Trophoblast cell (in vitro differentiated cells and primary cell): ENCODE results near the gene TLE1.
A peak's percentile ranks its signal among the peaks of the same experiment; 100 is the strongest.

Source experiments
- DNase-seq, 2 donors: peaks; one replicate each; pipeline ENCODE4 v3.0.0-alpha.2; 2016
- H2AFZ ChIP-seq: 2 replicates; pipeline ENCODE4 v1.6.1; 2013; ENCODE audit warnings: low read length, moderate library complexity, mild to moderate bottlenecking; ENCODE audit not compliant: insufficient read depth, poor library complexity
- H2AK5ac ChIP-seq: 2 replicates; pipeline ENCODE4 v1.6.1; 2013; ENCODE audit warnings: mild to moderate bottlenecking, low read length
- H2BK120ac ChIP-seq: 2 replicates; pipeline ENCODE4 v1.6.1; 2013; ENCODE audit warnings: low read length, mild to moderate bottlenecking, moderate library complexity; ENCODE audit not compliant: insufficient read depth, poor library complexity
- H2BK12ac ChIP-seq: 2 replicates; pipeline ENCODE4 v1.6.1; 2013; ENCODE audit warnings: mild to moderate bottlenecking, low read length, moderate library complexity
- H2BK5ac ChIP-seq: 2 replicates; pipeline ENCODE4 v1.6.1; 2013; ENCODE audit warnings: low read length, low read depth, moderate library complexity, mild to moderate bottlenecking; ENCODE audit not compliant: poor library complexity
- H3K14ac ChIP-seq: 2 replicates; pipeline ENCODE4 v1.6.1; 2013; ENCODE audit warnings: mild to moderate bottlenecking, low read length
- H3K18ac ChIP-seq: 2 replicates; pipeline ENCODE4 v1.6.1; 2013; ENCODE audit warnings: mild to moderate bottlenecking, low read length
- H3K23ac ChIP-seq: 2 replicates; pipeline ENCODE4 v1.6.1; 2013; ENCODE audit warnings: low read length
- H3K27ac ChIP-seq: 2 replicates; pipeline ENCODE4 v1.5.1; 2013; ENCODE audit warnings: low read depth, mild to moderate bottlenecking, inconsistent platforms, low read length, moderate library complexity
- H3K27me3 ChIP-seq: 2 replicates; pipeline ENCODE4 v1.6.1; 2013; ENCODE audit warnings: inconsistent platforms, mild to moderate bottlenecking, low read length, moderate library complexity; ENCODE audit not compliant: insufficient read depth
- H3K36me3 ChIP-seq, 2 experiments: 1 replicate in 1 of 2; 2 replicates in 1 of 2; pipeline ENCODE4 v1.6.1; 2013; ENCODE audit warnings: low read length in 2 of 2, mild to moderate bottlenecking in 2 of 2, moderate library complexity in 1 of 2; ENCODE audit not compliant: insufficient read depth in 2 of 2, control insufficient read depth in 1 of 2
- H3K4ac ChIP-seq: 2 replicates; pipeline ENCODE4 v1.6.1; 2013; ENCODE audit warnings: low read depth, mild to moderate bottlenecking, low read length, moderate library complexity
- H3K4me1 ChIP-seq, 2 experiments: 1 replicate in 1 of 2; 2 replicates in 1 of 2; pipeline ENCODE4 v1.6.1; 2013; ENCODE audit warnings: low read length in 2 of 2, mild to moderate bottlenecking in 2 of 2, moderate library complexity in 1 of 2; ENCODE audit not compliant: insufficient read depth in 2 of 2, control insufficient read depth in 1 of 2
- H3K4me2 ChIP-seq: 2 replicates; pipeline ENCODE4 v1.6.1; 2013; ENCODE audit warnings: inconsistent platforms, mild to moderate bottlenecking, low read length, moderate library complexity
- H3K4me3 ChIP-seq: 2 replicates; pipeline ENCODE4 v1.5.1; 2013; ENCODE audit warnings: mild to moderate bottlenecking, low read depth, low read length, inconsistent platforms
- H3K79me1 ChIP-seq: one replicate; pipeline ENCODE4 v1.6.1; 2013; ENCODE audit warnings: low read length
- H3K79me2 ChIP-seq: 2 replicates; pipeline ENCODE4 v1.6.1; 2013; ENCODE audit warnings: low read length, mild to moderate bottlenecking; ENCODE audit not compliant: control insufficient read depth, insufficient read depth, poor library complexity
- H3K9ac ChIP-seq: 2 replicates; pipeline ENCODE4 v1.6.1; 2013; ENCODE audit warnings: mild to moderate bottlenecking, low read length
- H3K9me3 ChIP-seq: 2 replicates; pipeline ENCODE4 v1.6.1; 2013; ENCODE audit warnings: low read depth, mild to moderate bottlenecking, control low read depth, inconsistent platforms, low read length; ENCODE audit not compliant: insufficient read depth
- H4K12ac ChIP-seq: 2 replicates; pipeline ENCODE4 v1.6.1; 2013; ENCODE audit warnings: low read depth, mild to moderate bottlenecking, low read length, moderate library complexity
- H4K8ac ChIP-seq: 2 replicates; pipeline ENCODE4 v1.6.1; 2013; ENCODE audit warnings: low read depth, mild to moderate bottlenecking, low read length, moderate library complexity
- H4K91ac ChIP-seq: one replicate; pipeline ENCODE4 v1.6.1; 2013; ENCODE audit warnings: low read depth, mild to moderate bottlenecking, low read length, moderate library complexity
- WGBS: extraction: QIAGEN DNeasy Blood & Tissue Kit; methylation state at CpG from one replicate; pipeline ENCODE4 v1.1.7; 2013; ENCODE audit warnings: missing lambda C conversion rate; ENCODE audit not compliant: insufficient read length, insufficient coverage; ENCODE audit errors: extremely low coverage; 5-methylcytosine and 5-hydroxymethylcytosine counted together

TLE1 gene

GRCh38 chr9:81604306-81605169, 84.8 kb downstream of the TLE1 start:
- H3K79me1 ChIP-seq, result peaks cover 2% of the 10 kb centered on the region
- H3K23ac ChIP-seq, result no peak overlapping the region
- no peak overlapping the region for H3K4me3 ChIP-seq
- H2AFZ ChIP-seq, result no peak overlapping the region
- no peak overlapping the region for H3K4ac ChIP-seq
- no peak overlapping the region for H3K4me2 ChIP-seq
- no peak overlapping the region for H4K12ac ChIP-seq
- no peak overlapping the region for H4K8ac ChIP-seq
- no peaks in the 10 kb centered on the region for H3K9me3 ChIP-seq
- DNase-seq, result no peak
- no peak overlapping the region for H2BK120ac ChIP-seq
- no peak overlapping the region for H3K18ac ChIP-seq
- no peak overlapping the region for H3K27ac ChIP-seq
- no peaks in the 10 kb centered on the region for H3K27me3 ChIP-seq
- no CpG with 5 or more reads among the region's 12 CpGs for WGBS
- H3K9ac ChIP-seq, result no peak overlapping the region
- H3K14ac ChIP-seq, result no peak overlapping the region
- peaks cover 7 to 19% of the 10 kb centered on the region in 2 experiments for H3K36me3 ChIP-seq
- no peak overlapping the region for H2BK5ac ChIP-seq
- H4K91ac ChIP-seq, result peak overlapping the region; percentile 13
- peaks cover 6 to 12% of the 10 kb centered on the region in 2 experiments for H3K4me1 ChIP-seq
- no peaks in the 10 kb centered on the region for H3K79me2 ChIP-seq
- H2BK12ac ChIP-seq, result no peak overlapping the region
- no peak overlapping the region for H2AK5ac ChIP-seq

- no peak overlapping the region for H2AK5ac ChIP-seq
These were observed 86.3 kb downstream of the TLE1 start for GRCh38 chr9:81602887-81603680.

GRCh38 chr9:81601639-81602623, 87.4 kb downstream of the TLE1 start:
- Histone ChIP-seq H3K9me3 (no peaks in the 10 kb centered on the region), H3K4me3 (no peak overlapping the region), H3K4me2 (no peak overlapping the region), H3K27ac (no peak overlapping the region), H2BK120ac (no peak overlapping the region), H2AK5ac (no peak overlapping the region), H3K36me3 (peaks cover 7 to 16% of the 10 kb centered on the region in 2 experiments), H3K4ac (no peak overlapping the region), H3K18ac (no peak overlapping the region), H3K9ac (no peak overlapping the region), H3K27me3 (no peaks in the 10 kb centered on the region), H3K23ac (no peak overlapping the region), H2AFZ (no peak overlapping the region), H2BK12ac (peak overlapping the region; percentile 1), H3K4me1 (peaks cover 6 to 11% of the 10 kb centered on the region in 2 experiments), H2BK5ac (no peak overlapping the region), H3K79me1 (no peaks in the 10 kb centered on the region), H3K14ac (no peak overlapping the region), H4K91ac (no peak overlapping the region), H3K79me2 (no peaks in the 10 kb centered on the region), H4K12ac (no peak overlapping the region), H4K8ac (no peak overlapping the region)
- no CpG with 5 or more reads among the region's 15 CpGs for WGBS
- DNase-seq, result no peak

More at GRCh38 chr9:81602887-81603680, 86.3 kb downstream of the TLE1 start:
- no peaks in the 10 kb centered on the region for H3K79me1 ChIP-seq
- no peak overlapping the region for H2BK12ac ChIP-seq
- no peak overlapping the region for H3K4me3 ChIP-seq
- no peak for DNase-seq
- no peak overlapping the region for H2AFZ ChIP-seq
- H3K9ac ChIP-seq, result no peak overlapping the region
- no peak overlapping the region for H3K23ac ChIP-seq
- H3K27ac ChIP-seq, result no peak overlapping the region
- no peak overlapping the region for H4K8ac ChIP-seq
- H2BK5ac ChIP-seq, result no peak overlapping the region
- no peaks in the 10 kb centered on the region for H3K79me2 ChIP-seq
- H3K27me3 ChIP-seq, result no peaks in the 10 kb centered on the region
- H4K91ac ChIP-seq, result no peak overlapping the region
- no peak overlapping the region for H3K14ac ChIP-seq
- H3K36me3 ChIP-seq, result peaks cover 7 to 20% of the 10 kb centered on the region in 2 experiments
- WGBS, result no CpG with 5 or more reads among the region's 6 CpGs
- H3K4ac ChIP-seq, result no peak overlapping the region
- peaks cover 6 to 11% of the 10 kb centered on the region in 2 experiments for H3K4me1 ChIP-seq
- no peaks in the 10 kb centered on the region for H3K9me3 ChIP-seq
- H4K12ac ChIP-seq, result no peak overlapping the region
- no peak overlapping the region for H3K4me2 ChIP-seq
- H2BK120ac ChIP-seq, result no peak overlapping the region
- no peak overlapping the region for H3K18ac ChIP-seq

- DNase-seq, result no peak
- no CpG with 5 or more reads among the region's 4 CpGs for WGBS
- H3K4me2 ChIP-seq, result no peak overlapping the region
- H3K27me3 ChIP-seq, result no peaks in the 10 kb centered on the region
- H4K8ac ChIP-seq, result no peak overlapping the region
- no peak overlapping the region for H3K27ac ChIP-seq
- no peak overlapping the region for H2BK120ac ChIP-seq
- H2BK5ac ChIP-seq, result no peak overlapping the region
- no peak overlapping the region for H3K23ac ChIP-seq
- H4K91ac ChIP-seq, result no peak overlapping the region
- H2AFZ ChIP-seq, result no peak overlapping the region
- no peak overlapping the region for H3K14ac ChIP-seq
- no peak overlapping the region for H3K9ac ChIP-seq
- H3K36me3 ChIP-seq, result peaks cover 7 to 18% of the 10 kb centered on the region in 2 experiments
- no peak overlapping the region for H3K4me3 ChIP-seq
- H2BK12ac ChIP-seq, result no peak overlapping the region
- H3K79me2 ChIP-seq, result no peaks in the 10 kb centered on the region
- no peak overlapping the region for H4K12ac ChIP-seq
- H3K18ac ChIP-seq, result no peak overlapping the region
- H3K4ac ChIP-seq, result no peak overlapping the region
- H2AK5ac ChIP-seq, result no peak overlapping the region
- H3K4me1 ChIP-seq, result peaks cover 6 to 11% of the 10 kb centered on the region in 2 experiments
- no peaks in the 10 kb centered on the region for H3K79me1 ChIP-seq
- no peaks in the 10 kb centered on the region for H3K9me3 ChIP-seq
These were observed 88.7 kb downstream of the TLE1 start for GRCh38 chr9:81600631-81601030.
